ENCODE measurements around the gene OSBPL6.
A peak's percentile ranks its signal among the peaks of the same experiment; 100 is the strongest.
"Not testable (repeated sequence)": the region's sequence is repeated elsewhere in the genome, so short reads cannot be mapped to it uniquely, and the experiment has no call there.

Gene OSBPL6

GRCh38 chr2:178404368-178404767 lies 210.1 kb downstream of the OSBPL6 start:
- H3K4me3 ChIP-seq (ENCODE audit: low read length) = no peak overlapping the region
- TF ChIP-seq, protein P1, sequence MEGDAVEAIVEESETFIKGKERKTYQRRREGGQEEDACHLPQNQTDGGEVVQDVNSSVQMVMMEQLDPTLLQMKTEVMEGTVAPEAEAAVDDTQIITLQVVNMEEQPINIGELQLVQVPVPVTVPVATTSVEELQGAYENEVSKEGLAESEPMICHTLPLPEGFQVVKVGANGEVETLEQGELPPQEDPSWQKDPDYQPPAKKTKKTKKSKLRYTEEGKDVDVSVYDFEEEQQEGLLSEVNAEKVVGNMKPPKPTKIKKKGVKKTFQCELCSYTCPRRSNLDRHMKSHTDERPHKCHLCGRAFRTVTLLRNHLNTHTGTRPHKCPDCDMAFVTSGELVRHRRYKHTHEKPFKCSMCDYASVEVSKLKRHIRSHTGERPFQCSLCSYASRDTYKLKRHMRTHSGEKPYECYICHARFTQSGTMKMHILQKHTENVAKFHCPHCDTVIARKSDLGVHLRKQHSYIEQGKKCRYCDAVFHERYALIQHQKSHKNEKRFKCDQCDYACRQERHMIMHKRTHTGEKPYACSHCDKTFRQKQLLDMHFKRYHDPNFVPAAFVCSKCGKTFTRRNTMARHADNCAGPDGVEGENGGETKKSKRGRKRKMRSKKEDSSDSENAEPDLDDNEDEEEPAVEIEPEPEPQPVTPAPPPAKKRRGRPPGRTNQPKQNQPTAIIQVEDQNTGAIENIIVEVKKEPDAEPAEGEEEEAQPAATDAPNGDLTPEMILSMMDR (IDR thresholded peaks at IDR 0.05; ENCODE audit: insufficient read depth, low read depth, low read length, missing control alignments) = no peak
- DNase-seq (ENCODE audit: low read depth) = peak; percentile 76

DNA sequence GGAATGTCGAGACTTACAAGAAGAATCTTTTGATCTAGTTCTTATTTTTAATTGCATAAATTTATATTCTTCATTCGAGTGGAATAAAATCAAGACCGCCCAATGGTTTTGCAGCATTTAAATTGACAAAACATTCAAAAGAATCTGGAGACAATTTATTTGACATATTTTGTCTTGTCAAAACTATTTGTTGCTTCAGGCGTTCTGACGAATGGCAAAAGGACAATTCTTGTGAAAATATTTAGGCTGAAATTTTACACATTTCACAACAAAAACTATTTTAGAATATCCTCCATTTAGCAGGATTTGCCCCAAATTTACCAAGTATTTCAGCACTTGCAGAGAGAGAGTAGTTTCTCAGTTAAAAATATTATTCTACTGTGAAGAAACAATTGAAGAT lies 214.9 kb downstream of the OSBPL6 start:
- H3K4me3 ChIP-seq (ENCODE audit: low read length) = no peak overlapping the region
- TF ChIP-seq, protein P1 (IDR thresholded peaks at IDR 0.05; ENCODE audit: insufficient read depth, low read depth, low read length, missing control alignments) = no peak
- DNase-seq (ENCODE audit: low read depth) = no peak

DNA sequence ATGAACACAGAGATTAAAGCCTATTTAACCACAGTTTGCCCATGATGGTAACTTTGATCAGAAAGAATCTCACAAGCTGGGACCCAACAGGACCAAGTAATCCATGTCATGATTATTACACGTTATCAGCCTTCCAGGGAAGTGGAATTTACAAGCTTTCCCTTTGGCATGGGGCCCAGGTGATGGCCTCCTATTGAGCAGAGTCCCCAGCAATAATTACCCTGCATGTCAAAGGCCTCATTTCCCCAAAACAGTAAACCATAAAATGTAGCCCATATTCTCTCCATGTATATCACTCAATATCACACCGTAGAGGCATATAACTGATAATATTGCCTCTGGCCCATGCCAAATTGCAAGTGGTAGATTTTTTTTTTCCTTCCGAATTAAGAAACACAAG lies 217.7 kb downstream of the OSBPL6 start:
- no peak for DNase-seq (ENCODE audit: low read depth)
- H3K4me3 ChIP-seq (ENCODE audit: low read length) = no peak overlapping the region
- TF ChIP-seq, protein P1 (IDR thresholded peaks at IDR 0.05; ENCODE audit: insufficient read depth, low read depth, low read length, missing control alignments) = no peak

GRCh38 chr2:178412453-178412852 lies 218.1 kb downstream of the OSBPL6 start:
- not testable (repeated sequence) for DNase-seq (ENCODE audit: low read depth); H3K4me3 ChIP-seq (ENCODE audit: low read length)

DNA sequence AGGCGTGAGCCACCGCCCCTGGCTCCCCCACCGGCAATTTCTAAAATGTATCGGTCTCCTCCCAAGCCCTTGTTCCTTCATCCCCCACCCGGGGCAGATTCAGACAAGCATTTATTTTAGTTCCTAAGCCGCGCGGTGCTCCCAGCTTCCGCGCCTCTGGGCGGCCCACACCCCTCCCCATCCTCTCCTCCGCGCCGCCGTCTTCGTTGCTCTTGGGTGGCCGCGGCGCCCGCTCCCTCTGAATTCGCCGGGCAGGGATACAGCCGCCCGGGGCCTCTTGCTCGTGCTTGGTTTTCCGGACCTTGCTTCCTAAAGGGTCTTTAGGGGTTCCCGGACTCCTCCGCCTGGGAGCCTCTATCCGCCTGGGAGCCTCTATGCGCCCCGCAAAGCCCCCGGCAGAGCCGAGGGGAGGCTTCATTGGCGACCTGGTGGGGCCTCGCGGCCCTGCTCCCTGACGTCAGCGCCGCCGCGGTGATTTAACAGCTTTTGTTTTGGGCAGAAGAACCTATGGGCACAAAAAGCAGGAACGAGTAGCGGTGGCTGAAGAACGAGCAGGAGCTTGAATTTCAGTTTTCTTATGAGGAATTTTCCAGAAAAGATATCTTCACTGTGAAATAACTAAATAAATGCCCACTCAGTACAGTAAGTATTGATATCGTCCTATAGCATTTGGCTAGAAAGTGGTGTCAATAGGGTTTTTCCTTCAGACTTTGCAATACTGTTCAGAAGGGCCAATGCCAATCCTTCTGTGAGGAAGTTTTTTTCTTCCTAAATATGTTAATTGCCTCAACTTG lies 219.4 kb downstream of the OSBPL6 start:
- TF ChIP-seq, protein P1 (IDR thresholded peaks at IDR 0.05; ENCODE audit: insufficient read depth, low read depth, low read length, missing control alignments) = no peak
- DNase-seq (ENCODE audit: low read depth) = peak; percentile 61
- H3K4me3 ChIP-seq (ENCODE audit: low read length) = peak overlapping the region; percentile 55

- DNase-seq (ENCODE audit: low read depth) = peak; percentile 93
- H3K4me3 ChIP-seq (ENCODE audit: low read length) = peak overlapping the region; percentile 55
- TF ChIP-seq, protein P1 (IDR thresholded peaks at IDR 0.05; ENCODE audit: insufficient read depth, low read depth, low read length, missing control alignments) = peak; percentile 96
Measured at GRCh38 chr2:178414266-178415247, 220.2 kb downstream of the OSBPL6 start.

- no peak overlapping the region for H3K4me3 ChIP-seq (ENCODE audit: low read length)
- no peak for DNase-seq (ENCODE audit: low read depth)
- TF ChIP-seq, protein P1 (IDR thresholded peaks at IDR 0.05; ENCODE audit: insufficient read depth, low read depth, low read length, missing control alignments) = no peak
Measured at GRCh38 chr2:178415979-178416378, 221.7 kb downstream of the OSBPL6 start.

Measured in epithelial cell of esophagus (primary cell).